Measurements from ENCODE around the gene PLD2.
"Not testable (repeated sequence)": the region's sequence is repeated elsewhere in the genome, so short reads cannot be mapped to it uniquely, and the experiment has no call there.

The PLD2 gene

DNA sequence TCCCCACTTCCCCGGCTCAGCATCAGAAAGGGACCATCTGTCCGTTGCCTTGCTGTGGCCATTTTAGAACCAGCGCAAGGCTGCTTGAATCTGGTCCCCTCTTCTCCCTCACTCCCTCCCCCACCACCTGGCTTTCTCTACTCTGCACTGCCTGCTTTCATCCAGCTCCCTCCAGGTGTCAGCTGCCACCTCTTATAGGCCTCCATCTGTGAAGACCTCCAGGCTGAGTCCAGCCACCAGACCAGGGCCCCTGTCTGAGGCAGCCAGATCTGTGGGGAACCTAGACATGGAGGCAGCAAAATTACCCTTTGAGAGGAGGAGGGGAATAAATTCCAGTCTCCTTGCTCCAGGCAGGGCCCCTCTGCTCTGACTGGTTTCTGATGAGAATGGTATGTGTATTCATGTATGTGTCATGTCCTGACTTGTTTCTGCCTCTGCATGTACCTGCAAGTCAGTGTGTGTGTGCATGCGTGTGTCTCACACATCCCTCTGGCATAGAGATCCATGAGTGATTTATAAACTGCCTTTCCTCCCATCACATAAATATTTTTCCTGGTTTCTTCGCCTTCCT is 47.2 kb downstream of the PLD2 start:
- FAIRE-seq, result no peak

DNA sequence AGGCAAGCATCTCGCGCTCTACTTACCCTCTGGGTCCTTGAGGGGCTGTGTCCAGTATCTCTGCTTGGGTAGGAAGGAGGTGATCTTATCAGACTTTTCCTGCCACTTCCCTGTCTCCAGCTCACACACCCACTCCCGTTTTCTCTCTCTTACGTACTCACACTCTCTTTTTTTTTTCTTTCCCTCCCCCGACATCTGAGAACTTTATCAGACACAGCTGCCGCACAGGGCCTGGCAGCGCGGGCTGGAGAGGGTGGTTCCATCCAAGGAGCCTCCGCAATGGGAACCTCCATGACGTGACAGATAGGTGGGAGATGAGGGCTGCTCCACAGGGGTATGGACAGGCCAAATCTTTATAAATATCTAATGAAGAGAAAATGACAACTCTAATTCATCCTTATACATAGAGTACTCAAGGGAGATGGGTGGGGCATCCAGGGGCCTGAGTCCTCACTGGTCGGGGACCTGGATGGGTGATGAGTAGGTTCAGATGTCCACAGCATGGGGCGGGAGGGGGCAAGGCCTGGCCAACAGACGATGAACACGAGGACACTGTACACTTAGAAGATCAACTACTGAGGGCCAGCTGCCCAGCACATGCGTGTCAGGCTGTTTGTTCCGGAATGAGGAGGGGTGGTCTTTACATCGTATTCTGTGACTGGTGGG is 49.5 kb downstream of the PLD2 start:
- FAIRE-seq, result no peak
- DNase-seq (ENCODE audit: insufficient read length, low spot score), result no peak

More for the DNA sequence above, 47.2 kb downstream of the PLD2 start:
- DNase-seq (ENCODE audit: insufficient read length, low spot score), result no peak

DNA sequence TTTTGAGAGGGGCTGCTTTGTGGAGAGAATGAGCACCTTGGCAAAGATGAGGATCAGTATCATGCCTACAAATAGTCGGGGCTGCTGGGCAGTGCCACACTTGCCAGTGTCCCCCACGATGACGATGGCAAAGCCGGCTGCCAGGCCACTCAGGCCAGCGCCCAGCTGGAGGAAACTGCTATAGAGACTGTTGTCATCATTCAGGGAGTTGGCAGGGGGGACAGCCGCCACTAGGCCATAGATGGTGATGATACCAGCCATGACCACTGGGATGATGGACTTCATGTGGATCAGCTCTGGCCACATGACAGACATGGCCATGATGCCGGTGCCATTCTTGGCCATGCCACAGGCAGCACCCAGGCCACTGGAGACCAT is 50.0 kb downstream of the PLD2 start:
- no peak for FAIRE-seq

DNA sequence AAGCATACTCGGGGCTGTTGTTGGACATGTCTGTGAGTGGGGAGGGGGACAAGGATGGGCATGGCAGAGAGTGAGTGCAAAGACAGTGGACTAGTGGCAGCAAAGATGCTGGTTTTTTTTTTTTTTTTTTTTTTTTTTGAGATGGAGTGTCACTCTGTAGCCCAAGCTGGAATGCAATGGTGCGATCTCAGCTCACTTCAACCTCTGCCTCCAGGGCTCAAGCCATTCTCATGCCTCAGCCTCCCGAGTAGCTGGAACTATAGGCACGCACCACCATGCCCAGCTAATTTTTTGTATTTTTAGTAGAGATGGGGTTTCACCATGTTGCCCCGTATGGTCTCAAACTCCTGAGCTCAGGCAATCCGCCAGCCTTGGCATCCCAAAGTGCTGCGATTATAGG is 50.4 kb downstream of the PLD2 start:
- not testable (repeated sequence) for FAIRE-seq; DNase-seq (ENCODE audit: insufficient read length, low spot score)

More for the DNA sequence above, 50.0 kb downstream of the PLD2 start:
- DNase-seq (ENCODE audit: insufficient read length, low spot score), result no peak

DNA sequence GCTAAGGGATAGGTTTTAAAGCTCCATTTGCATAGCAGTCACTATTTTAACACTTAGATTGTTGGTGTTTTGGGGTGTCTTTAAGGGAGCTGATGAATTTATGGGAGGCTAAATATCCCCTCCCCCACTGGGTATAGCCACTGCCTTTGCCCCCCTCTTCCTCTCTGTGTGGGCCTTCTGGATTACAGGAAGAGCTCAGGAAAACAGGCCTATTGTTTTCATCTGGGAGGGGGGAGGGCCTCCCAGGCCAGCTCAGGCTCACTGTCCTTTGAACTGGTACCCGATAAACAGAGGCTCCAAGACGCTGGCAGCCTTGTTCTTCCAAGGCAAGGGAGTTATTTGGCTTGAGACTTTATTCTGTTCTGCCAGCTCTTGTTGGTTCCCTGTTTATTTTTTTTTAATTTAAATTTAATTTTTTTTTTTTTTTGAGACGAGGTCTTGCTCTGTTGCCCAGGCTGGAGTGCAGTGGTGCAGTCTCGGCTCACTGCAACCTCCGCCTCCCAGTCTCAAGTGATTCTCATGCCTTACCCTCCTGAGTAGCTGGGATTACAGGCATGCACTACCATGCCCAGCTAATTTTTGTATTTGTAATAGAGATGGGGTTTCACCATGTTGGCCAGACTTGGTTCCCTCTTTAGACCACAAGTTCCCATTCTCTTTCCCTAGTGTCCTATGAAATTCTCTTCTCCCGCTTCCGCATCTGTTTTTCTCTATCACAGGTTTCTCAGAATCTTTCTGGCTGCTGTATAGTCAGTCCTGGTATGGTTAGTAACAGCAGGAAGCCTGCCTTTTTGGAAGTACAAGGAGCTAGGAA is 51.3 kb downstream of the PLD2 start:
- DNase-seq (ENCODE audit: insufficient read length, low spot score) (no peak), FAIRE-seq (no peak)

DNA sequence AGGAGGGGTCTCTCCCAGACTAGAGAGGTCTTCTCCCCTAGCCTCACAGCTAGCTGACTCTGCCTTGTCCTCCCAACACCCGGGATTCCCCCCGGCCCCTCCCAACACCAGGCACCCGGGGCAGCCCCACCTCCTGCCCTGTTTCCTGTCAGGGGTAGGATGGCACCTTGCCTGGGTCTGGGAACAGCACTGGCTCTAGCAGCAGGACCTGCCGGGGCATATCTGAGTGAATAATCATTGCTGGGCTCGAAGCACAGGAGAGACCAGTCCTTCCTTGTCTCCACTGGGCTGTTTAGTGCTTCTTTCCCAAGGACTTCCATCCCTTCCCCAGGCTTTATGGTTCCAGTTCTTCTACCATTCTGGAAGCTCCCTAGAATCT is 51.9 kb downstream of the PLD2 start:
- FAIRE-seq (no peak), DNase-seq (ENCODE audit: insufficient read length, low spot score) (no peak)

DNA sequence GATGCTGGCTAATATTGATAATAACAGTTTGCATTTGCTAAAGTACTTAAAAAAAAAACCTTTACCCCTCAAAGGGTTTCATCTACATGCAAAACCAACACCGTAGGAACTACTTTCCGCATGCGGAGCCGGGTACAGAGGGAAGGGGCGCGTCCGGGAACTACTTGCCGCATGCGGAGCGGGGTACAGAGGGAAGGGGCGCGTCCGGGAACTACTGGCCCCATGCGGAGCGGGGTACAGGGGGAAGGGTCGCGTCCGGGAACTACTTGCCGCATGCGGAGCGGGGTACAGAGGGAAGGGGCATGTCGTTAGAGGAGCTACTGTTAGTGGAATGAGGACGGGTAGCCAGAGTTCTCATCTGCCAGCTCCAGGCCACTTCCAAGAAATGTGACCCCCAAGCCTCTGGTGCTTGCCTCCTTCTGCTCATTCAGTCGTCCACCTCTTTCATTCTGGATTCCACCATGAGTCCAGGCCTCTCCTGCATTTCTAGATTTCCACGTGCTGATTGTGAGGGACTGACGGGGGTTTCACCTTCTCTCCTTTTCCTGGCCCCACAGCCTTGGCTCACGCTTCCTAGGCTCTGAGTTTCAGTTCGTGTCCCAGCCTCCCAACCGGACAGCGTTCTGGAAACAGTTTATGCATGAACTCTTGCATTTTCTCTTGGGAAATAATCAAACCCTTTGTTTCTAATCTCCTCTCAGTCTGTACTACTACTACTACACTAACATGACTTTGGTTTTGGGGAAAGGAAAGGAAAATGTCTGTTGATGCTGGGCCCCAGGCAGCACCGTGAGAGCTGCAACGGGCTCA is 53.1 kb downstream of the PLD2 start:
- no peak for DNase-seq (ENCODE audit: insufficient read length, low spot score)
- no peak for FAIRE-seq

DNA sequence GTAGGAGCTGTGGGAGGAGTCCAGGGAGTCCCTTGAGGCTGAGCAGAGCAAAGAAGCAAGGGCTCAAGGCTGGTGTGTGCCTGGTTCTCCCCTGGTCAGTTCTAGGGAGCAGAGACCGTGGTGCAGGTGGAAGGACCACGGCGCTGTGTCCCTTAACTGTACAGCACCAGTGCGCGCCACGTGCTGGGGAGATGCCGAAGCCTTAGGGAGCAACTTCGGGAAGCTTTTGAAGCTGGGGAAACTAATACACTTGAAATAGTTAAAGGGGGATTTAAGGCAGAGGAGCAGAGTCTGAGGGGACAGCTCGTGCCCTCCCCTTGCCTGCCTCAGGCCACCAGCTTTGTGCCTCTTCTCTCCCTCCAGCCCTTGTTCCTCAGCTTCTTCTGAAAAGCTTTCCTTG is 53.7 kb downstream of the PLD2 start:
- no peak for FAIRE-seq

DNA sequence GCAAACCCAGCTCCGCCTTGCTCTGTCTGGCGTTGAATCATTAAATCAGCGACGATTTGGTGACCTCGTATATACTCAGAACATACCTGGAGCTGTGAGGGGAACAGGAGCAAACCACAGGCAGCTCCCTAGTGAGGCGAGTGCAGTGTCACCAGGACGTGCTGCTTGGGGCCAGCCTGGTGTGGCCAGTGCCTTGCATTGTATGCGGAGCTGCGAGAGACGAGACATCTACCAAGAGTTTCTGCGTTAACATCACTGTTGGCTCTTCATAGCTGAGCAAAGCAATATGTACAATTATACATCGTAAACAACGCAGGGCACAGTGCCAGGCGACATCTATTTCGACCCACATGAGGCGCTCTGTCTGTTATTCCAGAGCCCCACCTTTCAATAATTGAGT is 54.1 kb downstream of the PLD2 start:
- DNase-seq (ENCODE audit: insufficient read length, low spot score) (no peak), FAIRE-seq (no peak)

More for the DNA sequence above, 53.7 kb downstream of the PLD2 start:
- no peak for DNase-seq (ENCODE audit: insufficient read length, low spot score)

DNA sequence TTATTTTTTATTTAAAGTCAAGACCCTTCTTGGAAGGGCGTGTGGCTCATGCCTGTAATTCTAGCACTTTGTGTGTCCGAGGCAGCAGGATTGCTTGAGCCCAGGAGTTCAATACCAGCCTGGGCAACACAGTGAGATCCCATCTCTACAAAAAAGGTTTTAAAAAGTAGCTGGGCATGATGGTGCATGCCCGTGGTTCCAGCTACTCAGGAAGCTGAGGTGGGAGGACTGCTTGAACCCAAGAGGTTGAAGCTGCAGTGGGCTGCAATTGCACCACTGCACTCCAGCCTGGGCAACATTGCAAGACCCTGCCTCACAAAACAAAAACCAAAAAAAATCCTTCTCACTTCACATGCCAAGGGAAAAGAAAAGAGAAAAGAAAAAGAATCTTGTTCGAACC is 55.8 kb downstream of the PLD2 start:
- no peak for FAIRE-seq

DNA sequence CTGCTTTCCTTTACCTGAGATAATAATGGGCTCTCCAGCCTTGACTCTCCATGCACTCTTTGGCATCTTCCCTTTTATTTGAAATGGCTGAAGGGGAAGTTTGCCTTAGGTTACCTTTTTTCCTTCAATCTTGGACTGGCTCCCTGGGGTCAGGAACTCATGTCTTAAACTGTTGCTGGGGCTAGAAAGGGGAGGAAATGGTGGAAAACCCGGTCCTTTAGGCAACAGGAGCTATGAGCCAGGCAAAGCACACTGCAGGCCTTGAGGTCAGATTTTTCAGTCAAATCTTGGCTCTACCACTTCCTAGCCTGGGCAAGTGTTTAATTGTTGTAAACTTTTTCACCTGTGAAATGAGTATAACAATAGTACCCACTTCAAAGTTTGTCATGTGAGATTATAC is 56.4 kb downstream of the PLD2 start:
- FAIRE-seq (no peak), DNase-seq (ENCODE audit: insufficient read length, low spot score) (no peak)

More for the DNA sequence above, 55.8 kb downstream of the PLD2 start:
- DNase-seq (ENCODE audit: insufficient read length, low spot score), result no peak

DNA sequence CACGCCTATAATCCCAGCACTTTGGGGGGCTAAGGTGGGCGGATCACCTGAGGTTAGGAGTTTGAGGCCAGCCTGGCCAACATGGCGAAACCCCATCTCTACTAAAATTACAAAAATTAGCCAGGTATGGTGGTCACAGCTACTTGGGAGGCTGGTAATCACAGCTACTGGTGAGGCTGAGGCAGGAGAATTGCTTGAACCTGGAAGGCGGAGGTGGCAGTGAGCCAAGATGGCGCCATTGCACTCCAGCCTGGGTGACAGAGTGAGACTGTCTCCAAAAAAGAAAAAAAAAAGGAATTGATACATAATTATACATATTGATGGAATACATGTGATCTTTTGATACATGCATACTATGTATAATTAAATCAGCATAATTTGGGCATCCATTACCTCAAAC is 60.6 kb downstream of the PLD2 start:
- FAIRE-seq, result not testable (repeated sequence)

DNA sequence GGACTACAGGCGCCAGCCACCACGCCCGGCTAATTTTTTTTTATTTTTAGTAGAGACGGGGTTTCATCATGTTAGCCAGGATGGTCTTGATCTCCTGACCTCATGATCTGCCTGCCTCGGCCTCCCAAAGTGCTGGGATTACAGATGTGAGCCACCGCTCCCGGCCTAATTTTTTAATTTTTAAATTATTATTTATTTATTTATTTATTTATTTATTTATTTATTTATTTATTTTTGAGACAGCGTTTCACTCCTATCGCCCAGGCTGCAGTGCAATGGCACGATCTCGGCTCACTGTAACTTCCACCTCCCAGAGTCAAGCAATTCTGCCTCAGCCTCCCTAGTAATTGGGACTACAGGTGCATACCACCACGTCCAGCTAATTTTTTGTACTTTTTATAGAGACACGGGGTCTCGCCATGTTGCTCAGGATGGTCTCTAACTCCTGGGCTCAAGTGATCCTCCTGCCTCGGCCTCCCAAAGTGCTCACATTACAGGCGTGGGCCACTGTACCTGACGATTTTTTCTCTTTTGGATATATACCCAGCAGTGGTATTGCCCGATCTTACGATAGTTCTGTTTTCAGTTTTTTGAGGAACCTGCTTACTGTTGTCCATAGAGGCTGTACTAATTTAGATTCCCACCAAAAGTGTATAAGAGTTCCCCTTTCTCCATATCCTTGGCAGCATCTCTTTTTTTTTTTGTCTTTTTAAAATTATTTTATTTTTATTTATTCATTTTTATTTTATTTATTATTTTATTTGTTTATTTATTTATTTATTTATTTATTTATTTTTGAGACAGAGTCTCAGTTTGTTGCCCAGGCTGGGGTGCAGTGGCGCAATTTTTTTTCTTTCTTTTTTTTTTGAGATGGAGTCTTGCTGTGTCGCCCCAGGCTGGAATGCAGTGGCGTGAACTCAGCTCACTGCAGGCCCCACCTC is 62.4 kb downstream of the PLD2 start:
- not testable (repeated sequence) for FAIRE-seq; DNase-seq (ENCODE audit: insufficient read length, low spot score)

More for the DNA sequence above, 60.6 kb downstream of the PLD2 start:
- not testable (repeated sequence) for DNase-seq (ENCODE audit: insufficient read length, low spot score)

DNA sequence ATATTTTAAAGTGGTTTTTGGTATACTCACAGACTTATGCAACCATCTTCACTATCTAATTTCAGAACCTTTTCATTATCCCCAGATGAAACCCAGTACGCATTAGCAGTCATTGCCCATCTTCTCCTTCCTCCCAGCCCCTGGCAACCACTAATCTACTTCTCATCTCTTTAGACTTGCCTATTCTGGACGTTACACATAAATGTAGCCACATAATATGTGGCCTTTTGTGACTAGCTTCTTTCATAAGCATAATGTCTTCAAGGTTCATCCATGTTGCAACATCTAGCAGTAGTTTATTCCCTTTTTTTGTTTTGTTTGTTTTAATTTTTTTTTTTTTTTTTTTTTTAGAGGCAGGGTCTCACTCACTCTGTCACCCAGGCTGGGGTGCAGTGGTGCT is 63.9 kb downstream of the PLD2 start:
- DNase-seq (ENCODE audit: insufficient read length, low spot score), result no peak
- FAIRE-seq, result no peak

DNA sequence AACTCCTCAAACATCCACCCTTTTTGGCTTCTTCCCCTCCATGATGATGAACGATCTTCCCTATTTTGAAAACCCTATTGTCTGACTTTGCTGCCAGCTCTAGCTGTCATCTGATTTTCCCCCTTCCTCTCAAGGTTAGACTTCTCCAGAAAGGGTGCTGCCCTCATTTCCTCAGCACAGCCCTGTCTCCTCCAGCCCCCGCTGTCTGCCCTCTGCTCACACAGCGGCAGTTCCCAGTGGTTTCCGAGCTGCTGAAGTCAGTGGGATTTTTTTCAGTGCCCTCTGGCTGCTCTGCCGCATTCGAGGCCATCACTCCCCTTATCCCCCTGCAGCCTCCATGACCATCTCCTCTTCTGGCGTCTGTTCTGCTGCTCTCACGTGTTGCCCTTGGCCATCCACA is 65.8 kb downstream of the PLD2 start:
- DNase-seq (ENCODE audit: insufficient read length, low spot score) (no peak), FAIRE-seq (no peak)
